NCI-H748 treated with DMSO at 0.1 percent for 48 hours (cell line): ENCODE results near the gene KRTAP22-2.

ENCODE experiments used
- DNase-seq: peaks from one replicate; lab custom pipeline; 2025; lab: John Stamatoyannopoulos, UW

KRTAP22-2 gene

GRCh38 chr21:30563072-30563471 is 27.1 kb downstream of the KRTAP22-2 start:
- no peak for DNase-seq

- DNase-seq: no peak
Measured at GRCh38 chr21:30561957-30562356, 28.2 kb downstream of the KRTAP22-2 start.

- no peak for DNase-seq
Measured at GRCh38 chr21:30561264-30561895, 28.8 kb downstream of the KRTAP22-2 start, which contains the start of gene KRTAP19-7. Gene KRTAP19-7 (minus strand): TSS chr21:30561314. CDS start chr21:30561289, 25 bp downstream.

- DNase-seq: no peak
Measured at GRCh38 chr21:30555095-30555494, 35.1 kb downstream of the KRTAP22-2 start.

- DNase-seq: no peak
Measured at GRCh38 chr21:30552782-30553181, 37.4 kb downstream of the KRTAP22-2 start.

GRCh38 chr21:30541764-30542163 is 48.4 kb downstream of the KRTAP22-2 start, which contains the start of gene KRTAP19-6:
Gene KRTAP19-6 (minus strand): TSS chr21:30541864. CDS start chr21:30541833, 31 bp downstream.
- no peak for DNase-seq
